ENCODE results near the gene TMEM178A.

TMEM178A gene

GRCh38 chr2:39645826-39646225, 19.9 kb upstream of the TMEM178A start:
- H3K4me1 ChIP-seq (ENCODE audit: control insufficient read depth, low read length), result no peaks in the 10 kb centered on the region
- H3K79me2 ChIP-seq (ENCODE audit: control insufficient read depth, low read length), result no peaks in the 10 kb centered on the region
- H3F3A ChIP-seq (ENCODE audit: control insufficient read depth, insufficient read depth), result no peaks in the 10 kb centered on the region
- no peak for TF ChIP-seq EZH2phosphoT487 (IDR thresholded peaks at IDR 0.05; ENCODE audit: borderline replicate concordance, low read length)
- TF ChIP-seq CTCF (IDR thresholded peaks at IDR 0.05; ENCODE audit: low read depth, low read length, poor library complexity, severe bottlenecking), result no peak
- H3K27me3 ChIP-seq (ENCODE audit: control insufficient read depth, low read length), result peaks cover 6% of the 10 kb centered on the region; the same call in 1 of the 2 replicates
- no peak overlapping the region for H3K4me2 ChIP-seq (ENCODE audit: low read length)
- H4K20me1 ChIP-seq (ENCODE audit: control insufficient read depth, insufficient read depth, low read depth, low read length), result no peaks in the 10 kb centered on the region
- no peaks in the 10 kb centered on the region for H3K9me3 ChIP-seq (ENCODE audit: control insufficient read depth, insufficient read depth, low read length)
- H3K9me2 ChIP-seq (replicated peaks; ENCODE audit: control insufficient read depth, low read length), result no peaks in the 10 kb centered on the region
- H3K27ac ChIP-seq (ENCODE audit: low read depth, low read length), result no peak overlapping the region
- H3K36me3 ChIP-seq (ENCODE audit: control insufficient read depth, low read length), result no peaks in the 10 kb centered on the region
- no peak overlapping the region for H3K4me3 ChIP-seq (ENCODE audit: low read length)

- H3K4me1 ChIP-seq (ENCODE audit: control insufficient read depth, low read length), result no peaks in the 10 kb centered on the region
- TF ChIP-seq CTCF (IDR thresholded peaks at IDR 0.05; ENCODE audit: low read depth, low read length, poor library complexity, severe bottlenecking) (no peak), EZH2phosphoT487 (IDR thresholded peaks at IDR 0.05; ENCODE audit: borderline replicate concordance, low read length) (no peak)
- no peaks in the 10 kb centered on the region for H3K36me3 ChIP-seq (ENCODE audit: control insufficient read depth, low read length)
- H4K20me1 ChIP-seq (ENCODE audit: control insufficient read depth, insufficient read depth, low read depth, low read length), result no peaks in the 10 kb centered on the region
- H3K27me3 ChIP-seq (ENCODE audit: control insufficient read depth, low read length), result peaks cover 6% of the 10 kb centered on the region; the same call in 1 of the 2 replicates
- H3K9me3 ChIP-seq (ENCODE audit: control insufficient read depth, insufficient read depth, low read length), result no peaks in the 10 kb centered on the region
- no peak overlapping the region for H3K27ac ChIP-seq (ENCODE audit: low read depth, low read length)
- H3K79me2 ChIP-seq (ENCODE audit: control insufficient read depth, low read length), result no peaks in the 10 kb centered on the region
- no peak overlapping the region for H3K4me2 ChIP-seq (ENCODE audit: low read length)
- H3F3A ChIP-seq (ENCODE audit: control insufficient read depth, insufficient read depth), result no peaks in the 10 kb centered on the region
- no peaks in the 10 kb centered on the region for H3K9me2 ChIP-seq (replicated peaks; ENCODE audit: control insufficient read depth, low read length)
- no peak overlapping the region for H3K4me3 ChIP-seq (ENCODE audit: low read length)
Observed at GRCh38 chr2:39646267-39646666, 19.4 kb upstream of the TMEM178A start.

GRCh38 chr2:39647104-39647765, 18.5 kb upstream of the TMEM178A start:
- Histone ChIP-seq H3K79me2 (ENCODE audit: control insufficient read depth, low read length) (no peaks in the 10 kb centered on the region), H3K36me3 (ENCODE audit: control insufficient read depth, low read length) (no peaks in the 10 kb centered on the region), H4K20me1 (ENCODE audit: control insufficient read depth, insufficient read depth, low read depth, low read length) (no peaks in the 10 kb centered on the region), H3K4me2 (ENCODE audit: low read length) (no peak overlapping the region), H3K4me1 (ENCODE audit: control insufficient read depth, low read length) (no peaks in the 10 kb centered on the region), H3F3A (ENCODE audit: control insufficient read depth, insufficient read depth) (no peaks in the 10 kb centered on the region), H3K9me2 (replicated peaks; ENCODE audit: control insufficient read depth, low read length) (no peaks in the 10 kb centered on the region), H3K27ac (ENCODE audit: low read depth, low read length) (no peak overlapping the region), H3K9me3 (ENCODE audit: control insufficient read depth, insufficient read depth, low read length) (no peaks in the 10 kb centered on the region), H3K27me3 (ENCODE audit: control insufficient read depth, low read length) (peaks cover 3% of the 10 kb centered on the region; the same call in 1 of the 2 replicates), H3K4me3 (ENCODE audit: low read length) (no peak overlapping the region)
- TF ChIP-seq CTCF (IDR thresholded peaks at IDR 0.05; ENCODE audit: low read depth, low read length, poor library complexity, severe bottlenecking) (no peak), EZH2phosphoT487 (IDR thresholded peaks at IDR 0.05; ENCODE audit: borderline replicate concordance, low read length) (no peak)
